ENCODE measurements around the gene TRIAP1. TPM values are rescaled to one million over a fixed set of nuclear protein-coding genes. Genes with fewer than 3 reads are reported as not detected.

Gene TRIAP1
- total RNA-seq, 1 donor from 2014 or later: 38.1 TPM

GRCh38 chr12:120480211-120480610, 34.0 kb upstream of the TRIAP1 start:
- no peaks in the 10 kb centered on the region for H3K36me3 Mint-ChIP-seq (ENCODE audit: low read depth)
- peaks cover 27% of the 10 kb centered on the region for H3K4me1 Mint-ChIP-seq
- TF ChIP-seq CTCF (conservative IDR thresholded peaks at IDR 0.05): no peak
- H3K4me3 Mint-ChIP-seq: no peak overlapping the region
- H3K9me3 Mint-ChIP-seq: no peaks in the 10 kb centered on the region
- no peaks in the 10 kb centered on the region for H3K27me3 Mint-ChIP-seq (ENCODE audit: low read depth)
- peak overlapping the region; percentile 38 for H3K27ac Mint-ChIP-seq (ENCODE audit: unreplicated experiment)
- no peak for DNase-seq (ENCODE audit: low read depth, low spot score)

- no peaks in the 10 kb centered on the region for H3K36me3 Mint-ChIP-seq (ENCODE audit: low read depth)
- peaks cover 32% of the 10 kb centered on the region for H3K4me1 Mint-ChIP-seq
- no peaks in the 10 kb centered on the region for H3K27me3 Mint-ChIP-seq (ENCODE audit: low read depth)
- peak overlapping the region; percentile 29 for H3K4me3 Mint-ChIP-seq
- H3K9me3 Mint-ChIP-seq: no peaks in the 10 kb centered on the region
- no peak overlapping the region for H3K27ac Mint-ChIP-seq (ENCODE audit: unreplicated experiment)
- DNase-seq (ENCODE audit: low read depth, low spot score): no peak
- TF ChIP-seq CTCF (conservative IDR thresholded peaks at IDR 0.05): no peak
Measured at GRCh38 chr12:120479458-120479857, 33.3 kb upstream of the TRIAP1 start.

- no peak for TF ChIP-seq CTCF (conservative IDR thresholded peaks at IDR 0.05)
- Mint-ChIP-seq H3K9me3 (no peaks in the 10 kb centered on the region), H3K27me3 (ENCODE audit: low read depth) (no peaks in the 10 kb centered on the region), H3K4me3 (no peak overlapping the region), H3K4me1 (peaks cover 43% of the 10 kb centered on the region), H3K36me3 (ENCODE audit: low read depth) (no peaks in the 10 kb centered on the region), H3K27ac (ENCODE audit: unreplicated experiment) (no peak overlapping the region)
- no peak for DNase-seq (ENCODE audit: low read depth, low spot score)
Measured at GRCh38 chr12:120475643-120476042, 29.5 kb upstream of the TRIAP1 start.

DNA sequence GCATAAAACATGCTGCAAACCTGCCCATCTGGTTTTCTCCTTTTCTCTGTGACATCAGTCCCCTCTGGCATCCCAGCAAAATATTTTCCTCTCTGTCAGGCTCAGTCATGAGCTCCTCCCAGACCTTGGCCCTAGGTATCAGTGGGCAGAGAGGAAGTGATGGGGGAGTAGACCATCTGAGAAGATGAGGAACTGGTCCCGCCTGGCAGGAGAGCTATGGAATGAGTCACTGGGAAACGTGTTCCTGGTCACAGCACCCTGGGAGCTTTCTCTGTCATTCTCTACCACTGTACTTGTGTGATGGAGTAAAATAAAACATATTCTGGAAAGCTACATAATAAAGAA, 28.4 kb upstream of the TRIAP1 start:
- Mint-ChIP-seq H3K27me3 (ENCODE audit: low read depth) (no peaks in the 10 kb centered on the region), H3K4me3 (peak overlapping the region; percentile 36), H3K36me3 (ENCODE audit: low read depth) (no peaks in the 10 kb centered on the region), H3K27ac (ENCODE audit: unreplicated experiment) (no peak overlapping the region), H3K4me1 (peaks cover 36% of the 10 kb centered on the region), H3K9me3 (no peaks in the 10 kb centered on the region)
- TF ChIP-seq CTCF (conservative IDR thresholded peaks at IDR 0.05): no peak
- DNase-seq (ENCODE audit: low read depth, low spot score): no peak

DNA sequence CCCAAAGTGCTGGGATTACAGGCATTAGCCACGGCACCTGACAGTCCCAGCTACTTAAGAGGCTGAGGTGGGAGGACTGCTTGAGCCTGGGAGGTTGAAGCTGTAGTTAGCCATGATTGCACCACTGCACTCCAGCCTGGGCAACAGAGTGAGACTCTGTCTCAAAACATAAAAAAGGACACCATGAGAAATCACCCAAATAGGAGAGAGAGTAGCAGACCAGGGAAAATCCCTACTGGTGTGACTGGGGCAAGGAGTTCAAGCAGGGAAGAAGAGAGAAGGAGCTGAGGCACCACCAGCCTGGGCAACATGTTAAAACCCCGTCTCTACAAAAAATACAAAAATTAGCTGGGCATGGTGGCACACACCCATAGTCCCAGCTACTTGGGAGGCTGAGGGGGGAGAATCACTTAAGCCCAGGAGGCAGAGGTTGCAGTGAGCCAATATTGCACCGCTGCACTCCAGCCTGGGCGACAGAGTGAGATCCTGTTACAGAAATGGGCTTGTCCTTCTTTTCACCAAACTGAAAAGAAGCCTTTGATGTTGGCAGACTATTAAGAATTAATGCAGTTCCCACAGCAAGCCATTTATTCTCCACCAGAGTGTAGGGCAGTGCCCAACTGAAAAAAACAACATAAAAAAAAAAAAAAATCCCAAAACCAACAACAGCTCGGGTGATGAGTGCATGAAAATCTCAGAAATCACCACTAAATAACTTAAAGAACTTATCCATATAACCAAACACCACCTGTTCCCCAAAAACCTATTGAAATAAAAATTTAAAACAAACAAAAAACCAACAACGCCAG, 27.8 kb upstream of the TRIAP1 start:
- Mint-ChIP-seq H3K4me3 (peak overlapping the region; percentile 36), H3K9me3 (no peaks in the 10 kb centered on the region), H3K4me1 (peaks cover 33% of the 10 kb centered on the region), H3K27me3 (ENCODE audit: low read depth) (no peaks in the 10 kb centered on the region), H3K27ac (ENCODE audit: unreplicated experiment) (no peak overlapping the region), H3K36me3 (ENCODE audit: low read depth) (no peaks in the 10 kb centered on the region)
- no peak for TF ChIP-seq CTCF (conservative IDR thresholded peaks at IDR 0.05)
- DNase-seq (ENCODE audit: low read depth, low spot score): no peak
